ENCODE data around the gene PTGER1. TPM values are rescaled to one million over a fixed set of nuclear protein-coding genes. Genes with fewer than 3 reads are reported as not detected.

The PTGER1 gene
- total RNA-seq, 2 experiments from 2014 or later = 0.23 TPM; not detected in 1

DNA sequence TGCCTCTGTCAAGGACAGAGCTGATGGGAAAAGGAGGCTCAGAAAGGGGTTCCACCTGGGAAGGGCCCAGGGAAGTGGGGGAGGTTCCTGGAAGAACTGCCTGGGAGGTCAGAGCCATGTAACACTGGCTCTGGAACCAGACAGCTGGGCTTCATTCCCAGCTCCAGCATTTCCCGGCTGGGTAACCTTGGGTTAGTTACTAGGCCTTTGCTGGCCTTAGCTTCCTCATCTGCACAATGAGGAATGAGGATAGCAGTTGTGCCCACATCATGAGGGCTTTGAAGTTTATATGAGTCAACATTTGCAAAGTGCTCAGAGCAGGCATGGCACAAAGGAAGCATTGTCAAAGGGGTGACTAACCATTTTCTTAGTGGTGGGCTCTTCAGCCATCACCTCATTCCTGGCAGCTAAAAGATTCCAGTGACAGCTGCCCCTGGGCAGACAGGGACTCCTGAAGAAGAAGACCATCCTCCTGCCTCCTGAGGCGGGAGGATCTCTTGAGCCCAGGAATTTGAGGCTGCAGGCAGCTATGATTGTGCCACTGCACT is 44.8 kb upstream of the PTGER1 start:
- H3K4me3 ChIP-seq (ENCODE audit: low read depth, low read length, poor library complexity, severe bottlenecking) = no peak overlapping the region
- no peaks in the 10 kb centered on the region for H3K9me2 ChIP-seq (ENCODE audit: insufficient read depth, low read length)
- H4K20me1 ChIP-seq (ENCODE audit: insufficient read depth, low read length) = peaks cover 17% of the 10 kb centered on the region
- H3K9me3 ChIP-seq (ENCODE audit: low read length) = no peaks in the 10 kb centered on the region
- peaks cover 25% of the 10 kb centered on the region for H3K36me3 ChIP-seq (ENCODE audit: insufficient read depth, low read length)
- intact Hi-C loops (cut with micrococcal nuclease; ENCODE audit: unreplicated experiment) = loop anchor here (5.0 kb wide), 1 partner anchor 37 kb away; no protein-coding TSS in a partner anchor
- peak overlapping the region; percentile 9 for H3K27ac ChIP-seq (ENCODE audit: low read depth, low read length, poor library complexity, severe bottlenecking)
- H2AFZ ChIP-seq (ENCODE audit: low read length) = no peak overlapping the region
- CTCF ChIA-PET (ENCODE audit: unreplicated experiment) = no interaction called here
- DNase-seq (ENCODE audit: low spot score) = no peak
- H3K4me1 ChIP-seq (ENCODE audit: insufficient read depth, low read length, poor library complexity, severe bottlenecking) = peaks cover 55% of the 10 kb centered on the region
- POLR2A ChIA-PET = no interaction called here
- BruUV-seq (replicated peaks) = no TSS peak
- no peak for TF ChIP-seq EZH2phosphoT487 (IDR thresholded peaks at IDR 0.05; ENCODE audit: borderline replicate concordance, low read depth, low read length)
- TF ChIP-seq, protein P1, sequence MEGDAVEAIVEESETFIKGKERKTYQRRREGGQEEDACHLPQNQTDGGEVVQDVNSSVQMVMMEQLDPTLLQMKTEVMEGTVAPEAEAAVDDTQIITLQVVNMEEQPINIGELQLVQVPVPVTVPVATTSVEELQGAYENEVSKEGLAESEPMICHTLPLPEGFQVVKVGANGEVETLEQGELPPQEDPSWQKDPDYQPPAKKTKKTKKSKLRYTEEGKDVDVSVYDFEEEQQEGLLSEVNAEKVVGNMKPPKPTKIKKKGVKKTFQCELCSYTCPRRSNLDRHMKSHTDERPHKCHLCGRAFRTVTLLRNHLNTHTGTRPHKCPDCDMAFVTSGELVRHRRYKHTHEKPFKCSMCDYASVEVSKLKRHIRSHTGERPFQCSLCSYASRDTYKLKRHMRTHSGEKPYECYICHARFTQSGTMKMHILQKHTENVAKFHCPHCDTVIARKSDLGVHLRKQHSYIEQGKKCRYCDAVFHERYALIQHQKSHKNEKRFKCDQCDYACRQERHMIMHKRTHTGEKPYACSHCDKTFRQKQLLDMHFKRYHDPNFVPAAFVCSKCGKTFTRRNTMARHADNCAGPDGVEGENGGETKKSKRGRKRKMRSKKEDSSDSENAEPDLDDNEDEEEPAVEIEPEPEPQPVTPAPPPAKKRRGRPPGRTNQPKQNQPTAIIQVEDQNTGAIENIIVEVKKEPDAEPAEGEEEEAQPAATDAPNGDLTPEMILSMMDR (conservative IDR thresholded peaks at IDR 0.05; ENCODE audit: low read length) = no peak
- peaks cover 31% of the 10 kb centered on the region for H3K79me2 ChIP-seq (ENCODE audit: insufficient read depth, low read depth, low read length)
- H3K4me2 ChIP-seq (ENCODE audit: low read length) = no peak overlapping the region

DNA sequence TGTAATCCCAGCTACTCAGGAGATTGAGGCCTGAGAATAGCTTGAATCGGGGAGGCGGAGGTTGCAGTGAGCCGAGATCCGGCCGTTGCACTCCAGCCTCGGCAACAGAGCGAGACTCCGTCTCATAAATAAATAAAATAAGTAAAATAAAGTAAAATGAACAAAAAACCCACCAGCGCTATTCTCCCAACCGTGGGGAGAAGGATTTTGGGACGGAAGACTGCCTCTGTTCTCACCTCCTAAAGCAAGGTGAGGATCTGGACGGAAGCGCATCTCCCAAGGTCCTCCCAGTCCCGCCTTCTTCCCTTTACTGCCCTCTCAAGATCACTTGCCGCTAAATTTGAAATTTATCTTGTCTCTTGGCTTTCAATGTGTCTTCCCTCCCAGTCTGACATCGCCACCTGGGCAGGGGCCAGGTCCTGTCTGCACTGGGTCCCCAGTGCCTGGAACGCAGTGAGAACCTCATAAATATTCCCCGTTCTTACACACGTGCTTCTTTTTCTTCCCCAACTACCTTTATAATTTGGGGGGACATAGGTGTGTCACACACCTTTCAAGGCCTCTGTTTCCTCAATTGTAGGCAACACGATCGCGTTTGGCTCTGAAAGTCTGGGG is 44.2 kb upstream of the PTGER1 start:
- intact Hi-C loops (cut with micrococcal nuclease; ENCODE audit: unreplicated experiment) = loop anchor here (5.0 kb wide), 1 partner anchor 38 kb away; no protein-coding TSS in a partner anchor
- Histone ChIP-seq H3K4me1 (ENCODE audit: insufficient read depth, low read length, poor library complexity, severe bottlenecking) (peaks cover 61% of the 10 kb centered on the region), H2AFZ (ENCODE audit: low read length) (no peak overlapping the region), H3K27ac (ENCODE audit: low read depth, low read length, poor library complexity, severe bottlenecking) (peak overlapping the region; percentile 76), H3K4me3 (ENCODE audit: low read depth, low read length, poor library complexity, severe bottlenecking) (peak overlapping the region; percentile 68), H3K36me3 (ENCODE audit: insufficient read depth, low read length) (peaks cover 31% of the 10 kb centered on the region), H4K20me1 (ENCODE audit: insufficient read depth, low read length) (peaks cover 17% of the 10 kb centered on the region), H3K9me3 (ENCODE audit: low read length) (no peaks in the 10 kb centered on the region), H3K4me2 (ENCODE audit: low read length) (peak overlapping the region; percentile 90), H3K9me2 (ENCODE audit: insufficient read depth, low read length) (no peaks in the 10 kb centered on the region), H3K79me2 (ENCODE audit: insufficient read depth, low read depth, low read length) (peaks cover 35% of the 10 kb centered on the region)
- BruUV-seq (replicated peaks) = no TSS peak
- TF ChIP-seq, protein P1 (conservative IDR thresholded peaks at IDR 0.05; ENCODE audit: low read length) = no peak
- TF ChIP-seq EZH2phosphoT487 (IDR thresholded peaks at IDR 0.05; ENCODE audit: borderline replicate concordance, low read depth, low read length) = no peak
- no peak for DNase-seq (ENCODE audit: low spot score)
- POLR2A ChIA-PET = no interaction called here
- CTCF ChIA-PET (ENCODE audit: unreplicated experiment) = no interaction called here
